ENCODE results near the gene CCDC183. TPM values are rescaled to one million over a fixed set of nuclear protein-coding genes. Genes with fewer than 3 reads are reported as not detected.

CCDC183 gene
- total and polyA plus RNA-seq, 10 of the 15 experiments (the other 5 are each of a cell fraction or from before 2014, with no cell fraction given): 0.04 to 1.2 (median 0.55) TPM; not detected in 5

DNA sequence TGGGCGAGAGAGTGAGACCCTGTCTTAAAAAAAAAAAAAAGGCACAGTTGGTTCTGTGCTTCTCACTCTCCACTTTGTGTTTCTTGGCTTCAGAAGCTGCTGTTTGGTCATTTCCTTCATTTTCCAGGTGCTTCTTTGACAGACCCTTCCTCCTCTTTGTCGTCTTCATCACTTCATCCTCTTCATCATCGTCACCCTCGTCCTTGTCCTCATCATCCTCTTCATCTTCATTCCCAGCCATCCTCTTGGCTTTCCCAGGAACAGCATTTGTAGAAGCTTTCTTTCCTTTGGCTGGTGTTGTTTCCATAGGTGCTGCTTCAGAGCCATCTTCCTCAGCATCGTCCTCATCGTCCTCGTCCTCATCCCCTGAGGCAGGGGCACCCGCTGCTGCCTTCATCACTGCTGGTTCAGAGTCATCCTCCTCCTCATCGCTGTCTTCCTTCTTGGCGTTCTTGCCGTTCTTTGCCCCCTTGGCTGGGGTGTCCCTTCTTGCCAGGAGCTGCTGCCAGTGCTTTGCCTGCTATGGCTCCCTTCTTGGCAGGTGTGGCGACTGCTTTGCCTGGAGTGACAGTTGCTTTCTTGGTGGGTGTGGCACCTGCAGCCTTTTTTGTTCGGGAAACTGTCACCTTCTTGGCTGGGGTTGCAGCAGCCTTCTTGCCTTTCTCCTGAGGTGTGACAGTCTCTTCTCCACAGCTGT lies 18.7 kb downstream of the CCDC183 start:
- TF ChIP-seq RCOR1 (conservative IDR thresholded peaks at IDR 0.05; ENCODE audit: low read depth, low read length) (no peak), NR2C2 (IDR thresholded peaks at IDR 0.05; ENCODE audit: borderline replicate concordance, control insufficient read depth, insufficient read length, low read depth) (no peak), BCL11A (IDR thresholded peaks at IDR 0.05; ENCODE audit: low read depth, low read length) (no peak), YY1 (IDR thresholded peaks at IDR 0.05; ENCODE audit: low read depth, low read length) (no peak), BCLAF1 (IDR thresholded peaks at IDR 0.05) (no peak), FOS (IDR thresholded peaks at IDR 0.05; ENCODE audit: borderline replicate concordance, extremely low read depth, insufficient read length) (no peak), CHD1 (IDR thresholded peaks at IDR 0.05; ENCODE audit: low read depth, low read length) (no peak), GABPA (IDR thresholded peaks at IDR 0.05; ENCODE audit: low read depth) (no peak), SUPT20H (IDR thresholded peaks at IDR 0.05; ENCODE audit: borderline replicate concordance, control insufficient read depth, low read depth, low read length) (no peak), GATAD2B (conservative IDR thresholded peaks at IDR 0.05; ENCODE audit: low read depth) (no peak), ZSCAN29 (IDR thresholded peaks at IDR 0.05) (no peak), CREB1 (IDR thresholded peaks at IDR 0.05; ENCODE audit: low read depth) (no peak), DPF2 (IDR thresholded peaks at IDR 0.05) (no peak), EED (IDR thresholded peaks at IDR 0.05; ENCODE audit: low read depth) (no peak), SMAD5 (IDR thresholded peaks at IDR 0.05; ENCODE audit: low read depth) (no peak), TCF3 (IDR thresholded peaks at IDR 0.05; ENCODE audit: borderline replicate concordance, insufficient read depth, low read depth, low read length) (no peak), BCL3 (IDR thresholded peaks at IDR 0.05; ENCODE audit: borderline replicate concordance, insufficient read depth, low read depth, low read length, poor library complexity, severe bottlenecking) (no peak)
- Histone ChIP-seq H3K79me2 (ENCODE audit: control insufficient read depth, insufficient read depth, low read length) (peaks cover 16% of the 10 kb centered on the region), H3K27ac (ENCODE audit: control insufficient read depth, insufficient read depth) (no peak overlapping the region), H3K9ac (ENCODE audit: control insufficient read depth, insufficient read depth, low read length) (no peak overlapping the region), H3K4me1 (ENCODE audit: control insufficient read depth, insufficient read depth, low read length) (peaks cover 3% of the 10 kb centered on the region; the same call in 1 of the 2 replicates), H2AFZ (ENCODE audit: control insufficient read depth, low read depth, low read length) (no peak overlapping the region), H3K4me3 (no peak overlapping the region), H4K20me1 (ENCODE audit: control insufficient read depth, insufficient read depth) (no peaks in the 10 kb centered on the region; the same call in 1 of the 2 replicates), H3K27me3 (replicated peaks in 1 of 2; ENCODE audit: control insufficient read depth in 2 of 2, insufficient read depth in 2 of 2, low read length in 1 of 2) (no peaks in the 10 kb centered on the region), H3K4me2 (ENCODE audit: control insufficient read depth, insufficient read depth) (no peak overlapping the region), H3K9me3 (replicated peaks; ENCODE audit: control insufficient read depth, insufficient read depth, low read length) (no peaks in the 10 kb centered on the region), H3K36me3 (ENCODE audit: control insufficient read depth in 2 of 2, insufficient read depth in 2 of 2, low read length in 1 of 2) (peaks cover 5 to 12% of the 10 kb centered on the region in 2 experiments; a peak in 3 of 4 replicates)
- ATAC-seq: no peak
- RAD21 ChIA-PET (ENCODE audit: unreplicated experiment): no interaction called here
- in situ Hi-C loops (cut with MboI) (no loop called here), intact Hi-C loops (cut with micrococcal nuclease; ENCODE audit: unreplicated experiment) (no loop called here)
- 93% methylated on average over 13 of the region's 13 CpGs for WGBS (ENCODE audit: insufficient coverage, insufficient replicate concordance, low lambda C conversion rate, missing lambda C conversion rate)
- SMC1A ChIA-PET (ENCODE audit: uncharacterized antibody, unreplicated experiment): interaction anchor here (1.3 kb wide), 1 partner anchor 10 kb away, joined by 3 read pairs; no protein-coding TSS in a partner anchor
- CTCF ChIA-PET: interaction anchor here (0.8 to 2.6 kb wide), 4 partner anchors 13 to 214 kb away, joined by 3 to 12 read pairs (median 4); partner anchors contain the start of gene AJM1
- POLR2A ChIA-PET: interaction anchor here (0.6 to 1.0 kb wide), 3 partner anchors 8 to 13 kb away, joined by 3 to 4 read pairs (median 3); no protein-coding TSS in a partner anchor
- no peak for DNase-seq (ENCODE audit: low read depth, low spot score)
- BruUV-seq (replicated peaks): no TSS peak
- FAIRE-seq: no peak
